Right lobe of liver (tissue), 4 donors: ENCODE results near the gene R3HDM4.

Experiments
- POLR2A ChIP-seq: fragments of 450-650 bp; IDR thresholded peaks from one replicate; pipeline ENCODE4 v1.6.1; 2017; ENCODE audit warnings: antibody characterized with exemption, mild to moderate bottlenecking
- TF ChIP-seq, protein P1 (sequence below), 4 donors: fragments of 200-600 bp in 3 of 4; fragments of 450-650 bp in 1 of 4; IDR thresholded peaks; one replicate each; pipeline versions ENCODE4 v1.5.1 to v1.8.0; 2016 to 2022; ENCODE audit warnings: antibody characterized with exemption in 4 of 4, mild to moderate bottlenecking in 2 of 4
- donor health status: DM: no; HTN: no; CAD: no.
- donor health status: DM: no; HTN: no; CAD: no.
- donor health status: DM: no; HTN: yes; CAD: no.

GRCh38 chr19:881385-882071 is 31.5 kb downstream of the R3HDM4 start:
- TF ChIP-seq POLR2A, result no peak
- TF ChIP-seq, protein P1, sequence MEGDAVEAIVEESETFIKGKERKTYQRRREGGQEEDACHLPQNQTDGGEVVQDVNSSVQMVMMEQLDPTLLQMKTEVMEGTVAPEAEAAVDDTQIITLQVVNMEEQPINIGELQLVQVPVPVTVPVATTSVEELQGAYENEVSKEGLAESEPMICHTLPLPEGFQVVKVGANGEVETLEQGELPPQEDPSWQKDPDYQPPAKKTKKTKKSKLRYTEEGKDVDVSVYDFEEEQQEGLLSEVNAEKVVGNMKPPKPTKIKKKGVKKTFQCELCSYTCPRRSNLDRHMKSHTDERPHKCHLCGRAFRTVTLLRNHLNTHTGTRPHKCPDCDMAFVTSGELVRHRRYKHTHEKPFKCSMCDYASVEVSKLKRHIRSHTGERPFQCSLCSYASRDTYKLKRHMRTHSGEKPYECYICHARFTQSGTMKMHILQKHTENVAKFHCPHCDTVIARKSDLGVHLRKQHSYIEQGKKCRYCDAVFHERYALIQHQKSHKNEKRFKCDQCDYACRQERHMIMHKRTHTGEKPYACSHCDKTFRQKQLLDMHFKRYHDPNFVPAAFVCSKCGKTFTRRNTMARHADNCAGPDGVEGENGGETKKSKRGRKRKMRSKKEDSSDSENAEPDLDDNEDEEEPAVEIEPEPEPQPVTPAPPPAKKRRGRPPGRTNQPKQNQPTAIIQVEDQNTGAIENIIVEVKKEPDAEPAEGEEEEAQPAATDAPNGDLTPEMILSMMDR (IDR thresholded peaks at IDR 0.05), result no peak
